ENCODE data around the gene UBE2L6.

UBE2L6 gene

GRCh38 chr11:57523419-57523818, 44.1 kb downstream of the UBE2L6 start:
- H3K27me3 ChIP-seq (ENCODE audit: low read length), result no peaks in the 10 kb centered on the region
- no peaks in the 10 kb centered on the region for H3K36me3 ChIP-seq (ENCODE audit: low read length)
- H3K9me3 ChIP-seq (ENCODE audit: insufficient read depth, low read length), result no peaks in the 10 kb centered on the region
- no peak overlapping the region for H2AFZ ChIP-seq (ENCODE audit: low read depth, low read length, severe bottlenecking)
- no peak overlapping the region for H3K4me2 ChIP-seq (ENCODE audit: low read depth, low read length, poor library complexity, severe bottlenecking)
- H3K4me3 ChIP-seq (ENCODE audit: insufficient read depth, low read length, poor library complexity, severe bottlenecking), result no peak overlapping the region
- H4K20me1 ChIP-seq (ENCODE audit: low read depth, low read length), result no peaks in the 10 kb centered on the region
- TF ChIP-seq EZH2phosphoT487 (conservative IDR thresholded peaks at IDR 0.05; ENCODE audit: low read length), result no peak
- TF ChIP-seq CTCF (IDR thresholded peaks at IDR 0.05; ENCODE audit: insufficient read depth, low read length, poor library complexity, severe bottlenecking), result no peak
- no peaks in the 10 kb centered on the region for H3K9me2 ChIP-seq (replicated peaks; ENCODE audit: insufficient read depth, low read length)
- no peak overlapping the region for H3K27ac ChIP-seq (ENCODE audit: low read depth, low read length)
- peaks cover 4% of the 10 kb centered on the region for H3K79me2 ChIP-seq (ENCODE audit: insufficient read depth, low read length)
- no peaks in the 10 kb centered on the region for H3F3A ChIP-seq (ENCODE audit: insufficient read depth)
- H3K9ac ChIP-seq (ENCODE audit: low read length), result no peak overlapping the region

DNA sequence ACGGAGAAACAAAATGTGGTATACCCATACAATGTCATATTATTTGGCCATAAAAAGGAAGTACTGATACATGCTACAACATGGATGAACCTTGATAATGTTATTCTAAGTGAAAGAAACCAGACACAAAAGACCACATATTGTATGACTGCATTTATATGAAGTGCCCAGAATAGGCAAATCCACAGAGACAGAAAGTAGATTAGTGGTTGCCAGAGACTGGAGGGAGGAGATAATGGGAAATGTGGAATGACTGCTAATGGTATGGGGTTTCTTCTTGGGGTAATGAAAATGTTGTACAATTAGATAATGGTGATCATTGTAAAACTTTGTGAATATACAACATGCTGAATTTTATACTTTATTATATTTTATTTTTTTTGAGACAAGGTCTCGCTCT, 46.4 kb downstream of the UBE2L6 start:
- Histone ChIP-seq H3K36me3 (ENCODE audit: low read length) (no peaks in the 10 kb centered on the region), H3K9me3 (ENCODE audit: insufficient read depth, low read length) (no peaks in the 10 kb centered on the region), H4K20me1 (ENCODE audit: low read depth, low read length) (no peaks in the 10 kb centered on the region), H3K79me2 (ENCODE audit: insufficient read depth, low read length) (no peaks in the 10 kb centered on the region), H2AFZ (ENCODE audit: low read depth, low read length, severe bottlenecking) (no peak overlapping the region), H3K9me2 (replicated peaks; ENCODE audit: insufficient read depth, low read length) (no peaks in the 10 kb centered on the region), H3K4me3 (ENCODE audit: insufficient read depth, low read length, poor library complexity, severe bottlenecking) (no peak overlapping the region), H3K4me2 (ENCODE audit: low read depth, low read length, poor library complexity, severe bottlenecking) (no peak overlapping the region), H3F3A (ENCODE audit: insufficient read depth) (no peaks in the 10 kb centered on the region), H3K27me3 (ENCODE audit: low read length) (no peaks in the 10 kb centered on the region), H3K9ac (ENCODE audit: low read length) (no peak overlapping the region), H3K27ac (ENCODE audit: low read depth, low read length) (no peak overlapping the region)
- TF ChIP-seq CTCF (IDR thresholded peaks at IDR 0.05; ENCODE audit: insufficient read depth, low read length, poor library complexity, severe bottlenecking) (no peak), EZH2phosphoT487 (conservative IDR thresholded peaks at IDR 0.05; ENCODE audit: low read length) (no peak)

- Histone ChIP-seq H4K20me1 (ENCODE audit: low read depth, low read length) (no peaks in the 10 kb centered on the region), H3K27ac (ENCODE audit: low read depth, low read length) (no peak overlapping the region), H3K9me3 (ENCODE audit: insufficient read depth, low read length) (no peaks in the 10 kb centered on the region), H2AFZ (ENCODE audit: low read depth, low read length, severe bottlenecking) (peak overlapping the region; percentile 82), H3F3A (ENCODE audit: insufficient read depth) (peaks cover 5% of the 10 kb centered on the region), H3K4me2 (ENCODE audit: low read depth, low read length, poor library complexity, severe bottlenecking) (peak overlapping the region; percentile 90), H3K9ac (ENCODE audit: low read length) (peak overlapping the region; percentile 79), H3K9me2 (replicated peaks; ENCODE audit: insufficient read depth, low read length) (no peaks in the 10 kb centered on the region), H3K36me3 (ENCODE audit: low read length) (no peaks in the 10 kb centered on the region), H3K4me3 (ENCODE audit: insufficient read depth, low read length, poor library complexity, severe bottlenecking) (peak overlapping the region; percentile 83), H3K79me2 (ENCODE audit: insufficient read depth, low read length) (peaks cover 14% of the 10 kb centered on the region; the same call in 1 of the 2 replicates), H3K27me3 (ENCODE audit: low read length) (no peaks in the 10 kb centered on the region)
- TF ChIP-seq EZH2phosphoT487 (conservative IDR thresholded peaks at IDR 0.05; ENCODE audit: low read length), result no peak
- TF ChIP-seq CTCF (IDR thresholded peaks at IDR 0.05; ENCODE audit: insufficient read depth, low read length, poor library complexity, severe bottlenecking), result no peak
These were observed 51.4 kb downstream of the UBE2L6 start for GRCh38 chr11:57516061-57516443.
